H1 (cell line): ENCODE measurements around the gene C1orf174. TPM values are rescaled to one million over a fixed set of nuclear protein-coding genes. Genes with fewer than 3 reads are reported as not detected.

Source experiments
- CTCF ChIA-PET: fragments of 300-600 bp; sonication (Branson Sonifier 250); formaldehyde crosslinking; loops from one replicate; lab custom pipeline; 2021; ENCODE audit not compliant: partially characterized antibody; lab: Charles Lee
- POLR2A ChIA-PET: fragments of 300-600 bp; sonication (Branson Sonifier 250); formaldehyde crosslinking; loops from one replicate; lab custom pipeline; 2021; ENCODE audit warnings: inconsistent platforms; ENCODE audit not compliant: partially characterized antibody; lab: Charles Lee
- DNase-seq, 2 experiments: peaks; one replicate each; pipeline versions ENCODE4 v3.0.0 to v3.0.0-alpha.2; 2010 to 2022; ENCODE audit warnings: low spot score in 2 of 2, low read depth in 1 of 2, mixed read lengths in 1 of 2
- FAIRE-seq: peaks from 2 replicates; lab custom pipeline; 2011; peaks lifted over from hg19 to GRCh38; lab: Jason Lieb, UNC
- H2AFZ ChIP-seq: 2 replicates; pipeline ENCODE4 v1.8.1; 2012; ENCODE audit warnings: low read length, inconsistent platforms
- H2AK5ac ChIP-seq: 2 replicates; pipeline ENCODE4 v1.6.1; 2013; ENCODE audit warnings: low read depth, low read length
- H2BK120ac ChIP-seq: replicated peaks from 2 replicates; pipeline ENCODE3; 2013; ENCODE audit warnings: low read depth, low read length, inconsistent platforms
- H2BK12ac ChIP-seq: 2 replicates; pipeline ENCODE4 v1.6.1; 2013; ENCODE audit warnings: low read depth, low read length
- H2BK15ac ChIP-seq: 2 replicates; pipeline ENCODE4 v1.6.1; 2013; ENCODE audit warnings: low read length
- H2BK20ac ChIP-seq: 2 replicates; pipeline ENCODE4 v1.6.1; 2013; ENCODE audit warnings: low read length
- H2BK5ac ChIP-seq: 2 replicates; pipeline ENCODE4 v1.6.1; 2013; ENCODE audit warnings: low read depth, low read length
- H3K14ac ChIP-seq: 2 replicates; pipeline ENCODE4 v1.6.1; 2013; ENCODE audit warnings: inconsistent platforms; ENCODE audit not compliant: insufficient read length
- H3K18ac ChIP-seq: 2 replicates; pipeline ENCODE4 v1.6.1; 2013; ENCODE audit warnings: low read length; ENCODE audit errors: extremely low read depth
- H3K23ac ChIP-seq: 2 replicates; pipeline ENCODE4 v1.6.1; 2013; ENCODE audit warnings: inconsistent platforms; ENCODE audit not compliant: insufficient read length
- H3K23me2 ChIP-seq: 2 replicates; pipeline ENCODE4 v1.6.1; 2013; ENCODE audit warnings: low read depth, low read length
- H3K27ac ChIP-seq: 2 replicates; pipeline ENCODE4 v1.6.1; 2011; ENCODE audit warnings: low read depth, low read length, inconsistent platforms
- H3K27me3 ChIP-seq, 4 experiments: replicated peaks in 1 of 4; 1 replicate in 1 of 4; 2 replicates in 3 of 4; pipeline versions ENCODE4 v1.6.1 to v1.8.1; 2011 to 2013; ENCODE audit warnings: low read length in 3 of 4, mild to moderate bottlenecking in 3 of 4, inconsistent platforms in 2 of 4, mixed read lengths in 2 of 4, moderate library complexity in 1 of 4; ENCODE audit not compliant: control insufficient read depth in 3 of 4, insufficient read depth in 3 of 4; ENCODE audit errors: extremely low read depth in 1 of 4
- H3K36me3 ChIP-seq, 4 experiments: 2 replicates each; pipeline versions ENCODE4 v1.6.1 to v1.8.1; 2011 to 2013; ENCODE audit warnings: mild to moderate bottlenecking in 4 of 4, low read length in 3 of 4, moderate library complexity in 2 of 4, control low read depth in 1 of 4, inconsistent platforms in 1 of 4; ENCODE audit not compliant: insufficient read depth in 4 of 4, control insufficient read depth in 2 of 4
- H3K4ac ChIP-seq: replicated peaks from 2 replicates; pipeline ENCODE3; 2013; ENCODE audit warnings: low read length, low read depth, mixed read lengths, inconsistent platforms; ENCODE audit not compliant: insufficient read length
- H3K4me1 ChIP-seq, 4 experiments: replicated peaks in 1 of 4; 1 replicate in 1 of 4; 2 replicates in 3 of 4; pipeline versions ENCODE4 v1.6.1 to v1.8.1; 2011 to 2013; ENCODE audit warnings: low read length in 3 of 4, inconsistent platforms in 2 of 4, mixed read lengths in 1 of 4; ENCODE audit not compliant: insufficient read depth in 4 of 4, control insufficient read depth in 3 of 4
- H3K4me2 ChIP-seq, 2 experiments: 2 replicates each; pipeline versions ENCODE4 v1.6.1 to v1.8.1; 2011 to 2013; ENCODE audit warnings: low read depth in 2 of 2, low read length in 2 of 2, control low read depth in 1 of 2, inconsistent platforms in 1 of 2, mild to moderate bottlenecking in 1 of 2; ENCODE audit not compliant: insufficient read depth in 1 of 2
- H3K4me3 ChIP-seq, 4 experiments: fragments of 200-600, 300-600 bp in 1 of 4; sonication (generic), shearing (Covaris generic), sonication (Bioruptor Twin) in 1 of 4; 2 replicates each; pipeline versions ENCODE4 v1.5.1 to v1.8.1; 2011 to 2016; ENCODE audit warnings: low read length in 4 of 4, low read depth in 3 of 4, control low read depth in 2 of 4, inconsistent platforms in 2 of 4, mild to moderate bottlenecking in 2 of 4, mixed read lengths in 1 of 4, moderate library complexity in 1 of 4; ENCODE audit not compliant: insufficient read depth in 2 of 4; ENCODE audit errors: extremely low read depth in 1 of 4
- H3K56ac ChIP-seq: replicated peaks from 2 replicates; pipeline ENCODE3; 2013; ENCODE audit warnings: low read depth, mild to moderate bottlenecking, mixed read lengths, low read length, inconsistent platforms; ENCODE audit not compliant: insufficient read length
- H3K79me1 ChIP-seq: 2 replicates; pipeline ENCODE4 v1.6.1; 2013; ENCODE audit warnings: low read depth, low read length, control low read depth
- H3K79me2 ChIP-seq, 2 experiments: 2 replicates each; pipeline versions ENCODE4 v1.6.1 to v1.8.1; 2012 to 2013; ENCODE audit warnings: low read length in 2 of 2, mild to moderate bottlenecking in 2 of 2, inconsistent platforms in 1 of 2; ENCODE audit not compliant: insufficient read depth in 2 of 2, control insufficient read depth in 1 of 2
- H3K9ac ChIP-seq, 4 experiments: replicated peaks in 1 of 4; 1 replicate in 1 of 4; 2 replicates in 3 of 4; pipeline versions ENCODE4 v1.6.1 to v1.8.1; 2011 to 2013; ENCODE audit warnings: low read depth in 3 of 4, low read length in 3 of 4, control low read depth in 2 of 4, mild to moderate bottlenecking in 2 of 4, moderate library complexity in 2 of 4, inconsistent platforms in 1 of 4; ENCODE audit errors: extremely low read depth in 1 of 4
- H3K9me3 ChIP-seq, 2 experiments: 2 replicates each; pipeline versions ENCODE4 v1.6.1 to v1.8.1; 2012 to 2013; ENCODE audit warnings: mild to moderate bottlenecking in 2 of 2, moderate library complexity in 2 of 2, control low read depth in 1 of 2, inconsistent platforms in 1 of 2, low read depth in 1 of 2, low read length in 1 of 2, mixed read lengths in 1 of 2; ENCODE audit not compliant: insufficient read depth in 2 of 2
- H4K20me1 ChIP-seq, 2 experiments: replicated peaks in 1 of 2; 2 replicates each; pipeline versions ENCODE3 to v1.8.1; 2011 to 2013; ENCODE audit warnings: inconsistent platforms in 2 of 2, low read length in 2 of 2, mild to moderate bottlenecking in 1 of 2; ENCODE audit not compliant: insufficient read depth in 2 of 2, control insufficient read depth in 1 of 2
- H4K5ac ChIP-seq: 2 replicates; pipeline ENCODE4 v1.6.1; 2013; ENCODE audit warnings: low read length, low read depth, mixed read lengths, inconsistent platforms; ENCODE audit not compliant: insufficient read length
- H4K8ac ChIP-seq: 2 replicates; pipeline ENCODE4 v1.8.0; 2013; ENCODE audit warnings: mild to moderate bottlenecking, moderate library complexity, low read length, inconsistent platforms; ENCODE audit not compliant: insufficient read depth; ENCODE audit errors: extremely low read depth
- H4K91ac ChIP-seq: replicated peaks from 2 replicates; pipeline ENCODE3; 2013; ENCODE audit warnings: low read length, mixed read lengths, inconsistent platforms; ENCODE audit not compliant: insufficient read length
- ATF3 ChIP-seq: IDR thresholded peaks from 2 replicates; pipeline ENCODE4 v1.6.1; 2011; ENCODE audit warnings: low read depth, mild to moderate bottlenecking, low read length; ENCODE audit not compliant: insufficient read depth
- BRCA1 ChIP-seq: IDR thresholded peaks from 2 replicates; pipeline ENCODE4 v1.6.1; 2012; ENCODE audit warnings: low read depth, low read length, improper control_type of control experiment
- E2F6 ChIP-seq: IDR thresholded peaks from 2 replicates; pipeline ENCODE4 v1.6.1; 2012; ENCODE audit warnings: inconsistent platforms
- RAD21 ChIP-seq, 2 experiments: IDR thresholded peaks in 1 of 2; conservative IDR thresholded peaks in 1 of 2; 2 replicates each; pipeline ENCODE4 v1.6.1; 2011; ENCODE audit warnings: low read depth in 2 of 2, low read length in 2 of 2, improper control_type of control experiment in 1 of 2, inconsistent platforms in 1 of 2, mild to moderate bottlenecking in 1 of 2, moderate library complexity in 1 of 2
- SRF ChIP-seq: IDR thresholded peaks from 2 replicates; pipeline ENCODE4 v1.6.1; 2011; ENCODE audit warnings: mild to moderate bottlenecking, low read depth, low read length, moderate library complexity
- WGBS, 2 experiments: shearing (Covaris generic) in 1 of 2; methylation state at CpG; one replicate each; pipeline versions ENCODE4 v1.1.6 to v1.1.7; 2013 to 2015; ENCODE audit warnings: low lambda C conversion rate in 2 of 2, mixed read lengths in 2 of 2, inconsistent platforms in 1 of 2, low coverage in 1 of 2, missing lambda C conversion rate in 1 of 2; ENCODE audit not compliant: insufficient replicate concordance in 2 of 2, insufficient coverage in 1 of 2, insufficient read length in 1 of 2; ENCODE audit errors: extremely low coverage in 1 of 2, missing lambda C conversion rate in 1 of 2; 5-methylcytosine and 5-hydroxymethylcytosine counted together
- polyA plus RNA-seq, 7 experiments: library from polyadenylated mRNA; depleted of rRNA in 3 of 7; stranded (reverse) in 5 of 7; unstranded in 2 of 7; fragments of >200 nt in 5 of 7; fragments of 200-250 nt in 2 of 7; gene quantifications; 1 replicate in 5 of 7; 2 replicates in 1 of 7; 4 replicates in 1 of 7; pipeline versions ENCODE4 v1.2.1 to v1.2.3, GENCODE V29; 2011 to 2013; ENCODE audit warnings: missing spikeins in 2 of 7, mixed read lengths in 2 of 7
- total RNA-seq: library from RNA; stranded (reverse); fragmentation: NEBNext Ultra II Directional; extraction: Animal tissue kit (Norgen Biotek cat#: 25700); gene quantifications from 2 replicates; pipeline ENCODE4 v1.2.1, GENCODE V29; 2021
- TF ChIP-seq, protein P1 (sequence below): IDR thresholded peaks from 2 replicates; pipeline ENCODE4 v1.6.1; 2012; ENCODE audit warnings: inconsistent platforms

The C1orf174 gene
- total and polyA plus RNA-seq, 2 of the 8 experiments (the other 6 are each of a cell fraction or from before 2014, with no cell fraction given): 28.4 to 32.4 TPM

DNA sequence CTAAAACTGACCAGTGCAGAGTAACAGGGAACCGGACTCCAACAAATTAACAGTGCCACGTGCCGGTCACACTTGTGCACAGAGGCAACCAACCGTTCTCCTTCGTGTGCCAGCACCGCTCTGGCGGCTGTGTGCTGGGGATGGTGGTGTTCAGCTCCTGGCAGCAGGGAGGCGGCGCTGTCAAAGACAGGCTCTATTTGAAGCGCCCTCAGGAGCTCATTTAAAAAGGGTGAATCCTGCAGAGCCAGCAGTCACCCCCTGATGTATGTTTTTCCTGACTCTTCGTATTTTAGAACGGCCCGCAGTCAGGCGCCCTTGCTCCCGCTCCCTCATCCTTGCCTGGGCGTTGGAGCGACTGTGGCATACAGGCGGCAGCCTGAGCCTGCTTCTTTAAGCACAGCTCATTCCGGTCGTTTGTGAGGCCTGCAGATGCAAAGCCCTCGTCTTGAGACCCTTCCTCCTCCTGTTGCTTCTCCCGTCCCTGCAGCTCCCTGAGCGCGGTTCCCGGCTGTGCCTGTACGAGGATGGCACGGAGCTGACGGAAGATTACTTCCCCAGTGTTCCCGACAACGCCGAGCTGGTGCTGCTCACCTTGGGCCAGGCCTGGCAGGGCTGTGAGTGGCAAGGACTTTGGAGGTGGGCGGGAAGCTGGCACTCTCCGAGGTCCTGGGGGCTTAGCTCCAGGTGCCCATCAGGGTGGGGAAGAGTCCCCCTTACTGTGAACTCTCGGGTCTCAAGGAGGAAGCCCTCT, 41.7 kb downstream of the C1orf174 start:
- Histone ChIP-seq H2BK12ac (no peak overlapping the region), H4K20me1 (peaks cover 2% of the 10 kb centered on the region in 2 experiments), H3K79me2 (peaks cover 0 to 16% of the 10 kb centered on the region in 2 experiments; a peak in 2 of 4 replicates), H4K91ac (no peak overlapping the region), H3K23ac (no peak overlapping the region), H2BK20ac (no peak overlapping the region), H3K18ac (no peak overlapping the region), H3K14ac (no peak overlapping the region), H2BK120ac (no peak overlapping the region), H3K9ac (no peak overlapping the region), H4K8ac (no peak overlapping the region; the same call in 1 of the 2 replicates), H3K36me3 (no peaks in the 10 kb centered on the region), H3K4me2 (peak overlapping the region; percentile 31 to 79), H2AFZ (no peak overlapping the region), H3K4me1 (peaks cover 0 to 14% (median 8%) of the 10 kb centered on the region in 4 experiments; a peak in 5 of 7 replicates), H3K27me3 (peaks cover 0 to 3% (median 0%) of the 10 kb centered on the region in 4 experiments; a peak in 2 of 7 replicates), H2AK5ac (no peak overlapping the region), H3K4ac (no peak overlapping the region), H4K5ac (no peak overlapping the region), H2BK15ac (no peak overlapping the region), H3K79me1 (peaks cover 6% of the 10 kb centered on the region; the same call in 1 of the 2 replicates), H3K56ac (no peak overlapping the region), H3K27ac (no peak overlapping the region), H2BK5ac (no peak overlapping the region), H3K9me3 (no peaks in the 10 kb centered on the region), H3K4me3 (peak overlapping the region in 2 of 4 experiments; percentile 63 to 83; a peak in 4 of 8 replicates), H3K23me2 (peaks cover 9% of the 10 kb centered on the region; the same call in 1 of the 2 replicates)
- FAIRE-seq (no peak), DNase-seq (peak in 1 of 2 experiments; percentile 50)
- ChIA-PET POLR2A (interaction anchor here (0.6 to 2.4 kb wide), 5 partner anchors 17 to 76 kb away, joined by 3 to 16 read pairs (median 4); partner anchors contain the start of gene C1orf174), CTCF (interaction anchor here (0.8 to 2.1 kb wide), 15 partner anchors 9 to 104 kb away, joined by 3 to 9 read pairs (median 3); no protein-coding TSS in a partner anchor)
- TF ChIP-seq E2F6 (peak; percentile 79), SRF (no peak), RAD21 (IDR thresholded peaks at IDR 0.05 in 1 of 2, conservative IDR thresholded peaks at IDR 0.05 in 1 of 2; ENCODE audit: low read depth in 2 of 2, low read length in 2 of 2) (peak in 1 of 2 experiments; percentile 20; a peak in 2 of 4 replicates), BRCA1 (no peak), ATF3 (no peak)
- TF ChIP-seq, protein P1, sequence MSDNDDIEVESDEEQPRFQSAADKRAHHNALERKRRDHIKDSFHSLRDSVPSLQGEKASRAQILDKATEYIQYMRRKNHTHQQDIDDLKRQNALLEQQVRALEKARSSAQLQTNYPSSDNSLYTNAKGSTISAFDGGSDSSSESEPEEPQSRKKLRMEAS: peak; percentile 89
- 71% methylated on average over 33 of the region's 34 CpGs; no CpG with 5 or more reads in 1 of the 2 experiments for WGBS, 2 experiments
